GM19238 (cell line): ENCODE measurements around the gene NR0B1.

ENCODE experiments used
- DNase-seq: peaks from one replicate; pipeline ENCODE4 v3.0.0; 2011; ENCODE audit warnings: low spot score; ENCODE audit not compliant: insufficient read length

Gene NR0B1

GRCh38 chrX:30309139-30309571 lies at the start of gene NR0B1:
Gene NR0B1, minus strand, starts transcription at chrX:30309390. Its CDS starts 27 bp downstream, at chrX:30309363.
- DNase-seq, result no peak

DNA sequence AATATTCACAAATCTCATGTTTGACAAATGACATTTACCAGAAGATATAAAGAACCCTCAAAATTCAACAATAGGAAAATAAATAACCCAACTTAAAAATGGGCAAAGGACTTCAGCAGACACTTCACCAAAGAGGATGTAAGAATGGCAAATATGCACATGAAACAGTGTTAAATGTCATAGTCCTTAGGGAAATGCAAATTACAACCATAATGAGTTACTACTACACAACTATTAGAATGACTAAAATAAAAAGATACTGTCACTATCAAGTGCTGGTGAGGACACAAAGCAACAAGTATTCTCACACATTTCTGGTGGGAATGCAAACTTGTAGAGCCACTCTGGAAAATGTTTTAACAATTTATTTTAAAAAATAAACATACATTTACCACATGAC lies 40.8 kb upstream of the NR0B1 start:
- no peak for DNase-seq

- DNase-seq, result no peak
These were observed 34.0 kb upstream of the NR0B1 start for GRCh38 chrX:30343206-30343605.

DNA sequence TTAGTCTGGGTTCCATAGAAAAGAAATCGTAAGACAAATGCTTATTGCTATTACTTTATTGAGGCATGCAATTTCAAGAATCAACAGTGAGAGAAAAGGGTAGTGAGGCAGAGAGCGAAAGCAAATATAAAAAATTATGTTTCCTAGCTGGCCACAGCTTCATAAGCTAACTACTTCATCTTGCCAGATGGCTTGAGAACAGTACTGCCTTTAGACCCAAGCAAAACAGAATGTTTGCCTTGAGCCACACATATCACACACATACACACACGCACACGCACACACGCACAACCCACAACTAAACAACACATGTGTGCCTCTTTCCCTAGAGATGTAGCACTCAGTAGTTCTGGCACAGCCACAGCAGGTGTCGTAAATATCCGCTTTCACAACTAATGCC lies 31.6 kb upstream of the NR0B1 start:
- no peak for DNase-seq

GRCh38 chrX:30327762-30328161 lies 18.6 kb upstream of the NR0B1 start:
- DNase-seq, result no peak

GRCh38 chrX:30317308-30317707 lies 8.1 kb upstream of the NR0B1 start:
- no peak for DNase-seq

GRCh38 chrX:30313322-30313721 lies 4.1 kb upstream of the NR0B1 start:
- no peak for DNase-seq

- no peak for DNase-seq
These were observed 3.7 kb upstream of the NR0B1 start for GRCh38 chrX:30312858-30313257.

DNA sequence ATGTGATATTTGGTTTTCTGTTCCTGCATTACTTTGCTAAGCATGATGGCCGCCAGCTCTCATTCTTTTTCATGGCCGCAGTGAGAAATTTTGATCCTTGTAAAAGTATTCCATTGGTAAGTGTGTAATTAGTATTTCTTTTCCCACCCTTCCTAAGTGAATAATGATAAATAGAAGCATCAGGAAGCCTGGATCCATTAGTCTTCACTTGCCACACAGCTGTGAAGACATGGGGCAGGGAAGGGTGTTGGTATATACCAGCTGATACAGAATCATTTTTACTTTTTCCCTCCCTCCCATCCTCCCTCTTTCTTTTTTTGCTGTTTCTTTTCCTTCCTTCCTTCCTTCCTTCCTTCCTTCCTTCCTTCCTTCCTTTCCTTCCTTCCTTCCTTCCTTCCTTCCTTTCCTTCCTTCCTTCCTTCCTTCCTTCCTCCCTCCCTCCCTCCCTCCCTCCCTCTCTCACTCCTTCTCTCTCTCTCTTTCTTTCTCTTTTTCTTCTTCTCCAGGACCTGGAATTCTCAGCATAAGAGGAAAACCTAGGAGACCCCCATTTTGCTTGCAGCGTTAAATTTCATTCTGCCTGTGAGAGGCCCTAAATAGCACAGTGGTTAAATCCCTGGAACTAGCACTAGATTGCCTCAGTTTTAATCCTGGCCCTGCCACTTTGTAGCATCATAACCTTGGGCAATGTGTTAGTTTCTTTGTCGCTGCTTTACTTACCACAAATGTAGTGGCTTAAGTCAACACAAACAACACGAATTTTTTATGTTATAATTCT lies 1.4 kb upstream of the NR0B1 start:
- no peak for DNase-seq

DNA sequence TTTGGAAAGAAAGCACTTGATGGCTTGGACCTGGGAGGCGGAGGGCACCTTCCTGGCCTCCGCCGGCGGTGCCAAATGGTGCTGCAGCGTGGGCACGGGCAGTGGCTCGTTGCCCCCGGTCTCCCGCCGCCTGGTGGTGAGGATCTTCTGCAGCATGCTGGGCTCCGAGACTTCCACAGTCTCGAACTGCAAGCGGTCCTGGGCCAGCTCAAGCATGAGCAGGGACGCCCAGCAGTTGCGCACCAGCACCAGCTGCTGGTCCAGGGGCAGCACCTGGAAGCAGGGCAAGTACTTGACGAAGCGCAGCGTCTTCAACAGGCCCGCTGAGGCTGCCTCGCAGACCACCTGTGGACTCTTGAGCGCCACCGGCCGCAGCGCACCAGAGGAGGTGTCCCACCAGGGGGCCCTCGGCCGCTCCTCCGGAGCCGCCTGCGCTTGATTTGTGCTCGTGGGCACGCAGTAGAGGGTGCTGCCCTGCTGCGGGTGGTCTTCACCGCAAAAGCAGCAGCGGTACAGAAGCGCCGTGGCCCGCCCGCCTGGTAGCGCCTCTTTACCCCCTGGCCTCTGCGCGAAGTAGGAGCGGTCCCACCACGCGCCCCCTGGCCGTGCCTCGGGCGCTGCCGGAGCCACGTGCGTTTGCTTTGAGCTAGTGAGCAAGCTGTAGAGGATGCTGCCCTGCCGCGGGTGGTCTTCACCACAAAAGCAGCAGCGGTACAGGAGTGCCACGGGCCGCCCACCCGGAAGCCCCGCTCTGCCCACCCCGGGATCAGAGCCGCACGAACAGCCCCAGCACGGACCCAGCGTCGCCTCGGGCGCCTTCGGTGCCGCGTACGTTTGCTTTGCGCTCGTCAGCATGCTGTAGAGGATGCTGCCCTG lies 689 bp downstream of the NR0B1 start:
- DNase-seq, result no peak

DNA sequence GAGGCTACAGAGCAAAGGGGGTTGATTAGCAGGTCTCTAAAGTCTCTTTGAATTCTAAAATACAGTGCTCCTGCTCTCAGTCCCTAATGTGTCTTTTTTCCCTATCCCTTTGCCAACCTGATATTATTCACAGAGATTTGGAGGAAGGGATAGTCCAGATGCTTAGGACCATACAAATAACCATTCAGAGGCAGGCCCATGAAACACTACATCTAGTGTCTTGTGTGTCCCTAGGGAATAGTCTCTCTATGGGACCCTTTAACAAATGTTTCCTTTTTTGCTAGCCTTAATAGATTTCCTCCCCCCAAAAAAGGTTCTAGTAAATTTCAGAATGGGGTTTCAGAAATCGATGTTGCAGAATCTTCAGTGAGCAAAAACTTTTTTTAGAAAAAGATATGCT lies 1.7 kb downstream of the NR0B1 start:
- no peak for DNase-seq

GRCh38 chrX:30304866-30305265 lies 4.3 kb downstream of the NR0B1 start:
- no peak for DNase-seq

DNA sequence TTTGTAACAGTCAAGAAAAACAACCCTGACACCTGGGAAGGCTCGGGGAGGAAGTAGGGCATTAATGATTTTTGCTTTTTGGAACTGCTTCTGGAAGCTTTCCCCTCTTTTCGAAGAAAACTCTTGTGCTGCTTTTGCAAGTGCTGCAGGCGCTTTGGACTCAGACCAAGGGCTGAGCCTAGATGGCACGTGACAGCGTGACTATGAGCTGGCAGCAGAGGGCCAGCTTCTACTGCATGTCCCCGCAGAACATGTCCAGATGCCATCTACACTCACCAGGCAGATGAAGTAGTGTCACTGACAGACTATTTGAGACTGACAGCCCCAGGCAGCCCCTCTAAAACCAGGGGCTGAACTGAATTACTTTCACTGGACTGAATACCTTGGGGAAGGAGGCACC lies 6.2 kb downstream of the NR0B1 start:
- no peak for DNase-seq

DNA sequence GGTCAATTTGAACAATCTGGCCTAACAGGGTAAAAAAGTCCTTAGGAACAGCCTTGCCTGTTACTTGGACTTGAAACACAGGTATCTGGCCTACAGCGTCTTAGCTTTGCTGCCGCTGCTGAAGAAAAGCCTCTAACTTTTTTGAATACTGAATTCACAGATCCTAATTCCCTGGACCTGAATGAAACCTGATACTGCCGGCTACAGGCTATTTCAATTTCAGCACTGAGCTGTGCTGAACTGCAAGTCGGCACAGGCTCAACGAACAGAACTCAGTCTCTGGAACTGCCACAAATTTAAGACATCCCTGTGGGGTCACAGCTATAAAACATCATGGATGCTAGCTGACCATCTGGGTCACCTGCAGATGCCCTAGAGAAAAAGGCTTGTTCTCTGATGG lies 7.2 kb downstream of the NR0B1 start:
- no peak for DNase-seq

DNA sequence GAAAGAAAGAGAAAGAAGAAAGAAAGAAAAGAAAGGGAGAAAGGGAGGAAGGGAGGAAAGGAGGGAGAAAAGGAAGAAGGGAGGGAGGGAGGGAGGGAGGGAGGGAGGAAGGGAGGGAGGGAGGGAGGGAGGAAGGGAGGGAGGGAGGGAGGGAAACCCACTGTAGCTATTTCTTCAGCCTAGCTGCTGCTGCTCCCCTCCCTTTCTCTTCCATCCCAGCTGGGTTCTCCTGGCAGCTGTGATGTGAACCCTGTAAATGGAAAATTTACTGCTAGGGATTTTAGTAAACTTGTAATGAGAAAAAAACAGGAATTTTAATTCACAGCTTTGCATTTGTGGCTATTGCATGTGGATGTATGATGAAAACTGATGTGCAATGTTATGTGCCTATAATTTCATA lies 8.0 kb downstream of the NR0B1 start:
- no peak for DNase-seq

DNA sequence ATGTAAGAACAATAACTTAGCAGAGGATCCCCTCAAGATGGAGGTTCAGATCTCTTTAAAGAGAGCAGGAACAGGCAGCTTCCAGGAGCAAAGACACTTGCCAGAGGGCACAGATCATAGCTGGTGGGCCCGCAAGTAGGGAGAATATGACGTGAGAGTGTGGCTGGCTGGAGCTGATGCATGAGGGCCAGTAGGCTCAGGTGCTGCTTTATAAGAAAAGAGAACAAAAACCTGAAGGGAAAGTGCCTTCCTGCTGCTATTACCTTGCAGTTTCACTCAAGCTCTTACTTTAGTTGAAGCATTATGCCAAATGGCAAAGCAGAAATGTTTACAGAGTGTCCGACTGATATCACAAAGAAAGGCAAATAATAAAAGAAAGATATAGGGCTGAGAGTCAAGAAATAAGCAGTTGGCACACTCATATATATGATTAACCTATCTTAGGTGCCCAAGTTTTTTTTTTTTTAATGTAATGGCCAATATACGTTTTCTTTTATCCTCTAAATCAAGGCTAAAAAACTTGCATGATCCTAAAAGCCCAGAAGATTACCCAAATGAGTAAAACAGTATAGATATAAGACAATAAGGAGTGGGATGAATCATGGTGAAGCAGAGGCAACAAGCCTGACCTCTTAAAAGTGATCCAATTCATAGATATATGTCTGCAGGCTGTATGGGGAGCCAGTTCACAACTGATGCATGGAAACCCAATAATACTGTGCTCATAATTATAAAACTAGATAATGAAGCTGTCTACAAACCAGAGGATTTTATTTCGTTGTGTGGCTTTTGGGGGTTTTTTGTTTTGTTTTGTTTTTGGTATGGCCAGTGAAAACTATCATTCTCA lies 12.6 kb downstream of the NR0B1 start:
- DNase-seq, result no peak

- DNase-seq, result no peak
These were observed 25.6 kb downstream of the NR0B1 start for GRCh38 chrX:30283456-30284200.

GRCh38 chrX:30282527-30282926 lies 26.7 kb downstream of the NR0B1 start:
- DNase-seq, result no peak

- DNase-seq, result no peak
These were observed 28.8 kb downstream of the NR0B1 start for GRCh38 chrX:30280428-30280827.

GRCh38 chrX:30278365-30278764 lies 30.8 kb downstream of the NR0B1 start:
- no peak for DNase-seq

DNA sequence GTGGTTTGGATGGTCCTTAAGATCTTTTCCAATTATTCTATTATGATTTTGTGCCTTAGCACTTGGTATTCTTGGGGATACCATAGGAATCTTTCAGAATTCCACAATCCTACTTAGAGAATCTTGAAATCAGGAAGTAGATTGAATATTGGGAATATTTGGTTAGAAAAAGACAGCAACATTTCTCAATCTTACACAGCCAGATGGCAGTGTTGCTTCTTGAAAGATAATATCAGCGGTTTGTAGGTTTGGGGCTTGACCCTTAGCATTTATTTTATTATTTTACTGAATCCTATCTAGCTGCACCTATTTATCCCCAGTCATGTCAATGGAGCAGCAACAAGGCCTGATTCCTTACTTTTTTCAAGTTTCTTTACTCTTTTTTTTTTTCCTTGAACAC lies 33.7 kb downstream of the NR0B1 start:
- no peak for DNase-seq
